Iris pigment epithelial cell (primary cell): ENCODE measurements around the gene ARFRP1.
"Not testable (repeated sequence)": the region's sequence is repeated elsewhere in the genome, so short reads cannot be mapped to it uniquely, and the experiment has no call there.

ENCODE experiments used
- DNase-seq: peaks from one replicate; pipeline ENCODE4 v3.0.0-alpha.2; 2011; ENCODE audit warnings: low read depth

The ARFRP1 gene

DNA sequence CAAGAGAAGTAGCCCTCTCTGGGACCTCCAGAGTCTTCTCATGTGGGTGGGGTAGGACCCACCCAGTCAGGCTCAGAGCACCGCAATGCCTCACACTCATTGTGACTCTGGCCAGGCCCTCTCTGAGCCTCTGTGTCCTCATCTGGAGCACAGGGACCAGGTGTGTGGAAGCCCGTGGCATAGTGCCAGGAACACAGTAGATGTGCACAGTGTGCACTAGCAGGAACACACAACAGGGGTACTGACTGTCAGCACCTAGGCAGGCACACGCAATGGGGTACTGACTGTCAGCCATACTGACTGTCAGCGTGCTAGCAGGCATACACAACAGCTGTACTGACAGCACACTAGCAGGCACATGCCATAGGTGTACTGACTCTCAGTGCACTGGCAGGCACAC, 52.5 kb downstream of the ARFRP1 start:
- no peak for DNase-seq

DNA sequence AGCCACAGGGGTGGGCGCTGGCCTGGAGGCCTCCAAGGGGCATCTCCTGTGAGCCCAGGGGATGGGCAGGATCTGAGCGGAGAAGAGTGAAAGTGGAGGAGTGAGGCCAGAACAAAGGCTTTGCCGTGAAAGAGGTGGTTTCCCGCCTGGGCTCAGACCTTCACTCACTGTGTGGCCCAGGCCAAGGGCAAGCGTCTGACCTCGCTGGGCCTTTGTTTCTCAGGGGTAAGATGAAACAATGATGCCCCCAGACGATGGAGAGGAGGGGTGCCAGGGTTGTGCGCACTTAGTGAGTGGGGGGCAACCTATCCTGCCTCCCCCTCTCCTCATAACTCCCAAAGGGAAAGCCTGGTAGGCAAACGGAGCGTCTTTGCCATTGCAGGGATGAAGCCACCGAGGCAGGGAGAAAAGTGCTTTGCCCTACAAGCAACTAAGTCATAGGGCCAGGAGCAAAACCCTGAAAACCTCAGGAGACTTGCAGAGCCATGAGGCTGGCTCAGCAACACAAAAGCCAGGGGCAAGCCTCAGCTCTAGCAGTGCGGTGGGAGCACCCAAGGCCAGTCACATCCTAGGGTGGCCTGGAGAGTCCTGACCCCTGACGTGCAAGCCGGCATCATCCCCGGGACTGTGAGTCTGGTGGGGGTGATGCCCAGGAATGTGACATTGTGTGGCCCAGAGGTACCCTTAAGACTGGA, 53.7 kb downstream of the ARFRP1 start:
- no peak for DNase-seq

DNA sequence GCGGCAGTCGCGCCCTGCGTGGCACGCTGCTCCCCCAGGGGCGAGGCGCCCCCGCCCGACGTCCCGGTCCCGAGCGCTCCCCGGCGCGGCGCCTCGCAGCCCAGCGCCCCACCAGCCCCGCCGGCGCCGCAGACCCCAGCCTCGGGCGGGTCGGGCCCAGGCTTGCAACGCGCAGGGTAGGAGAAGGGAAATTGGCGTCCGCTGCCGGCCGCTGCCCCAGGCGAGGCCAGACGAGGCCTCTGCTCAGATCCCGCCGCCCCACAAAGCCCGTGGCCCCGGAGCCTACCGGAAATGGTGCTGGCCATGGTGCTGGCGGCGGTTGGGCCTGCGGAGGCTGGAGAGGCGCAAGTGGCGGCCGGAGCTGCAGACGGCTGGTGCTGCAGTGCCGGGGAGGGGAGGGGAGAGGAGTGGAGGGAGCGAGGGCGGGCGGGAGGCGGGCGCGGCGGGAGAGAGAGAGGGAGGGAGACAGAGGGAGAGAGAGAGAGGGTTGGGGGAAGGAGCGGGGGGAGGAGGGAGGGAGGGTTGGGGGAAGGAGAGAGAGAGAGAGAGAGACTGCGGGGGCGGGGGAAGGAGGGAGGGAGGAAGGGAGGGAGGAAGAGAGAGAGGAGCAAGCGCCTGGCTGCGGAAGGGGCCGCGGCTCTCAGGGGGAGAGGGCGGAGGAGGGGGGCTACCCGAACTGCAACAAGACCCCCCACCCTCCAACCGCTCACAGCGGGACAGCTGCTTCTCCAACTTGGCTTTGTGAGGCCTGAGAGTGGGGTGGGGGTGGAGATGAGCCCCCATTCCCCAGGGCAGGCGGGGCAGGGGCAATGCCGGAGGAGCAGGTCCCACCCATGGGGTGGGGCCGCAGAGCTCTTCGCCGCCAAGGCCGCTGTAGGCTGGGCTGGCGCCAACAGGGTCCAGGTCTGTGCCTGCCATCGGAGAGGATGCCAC, 54.5 kb downstream of the ARFRP1 start, which contains the start of gene STMN3:
TSS of gene STMN3 (minus strand) at position 384 of the 933 bp plus-strand sequence. CDS start at position 305, 79 bp downstream.
- DNase-seq: peak; percentile 92

DNA sequence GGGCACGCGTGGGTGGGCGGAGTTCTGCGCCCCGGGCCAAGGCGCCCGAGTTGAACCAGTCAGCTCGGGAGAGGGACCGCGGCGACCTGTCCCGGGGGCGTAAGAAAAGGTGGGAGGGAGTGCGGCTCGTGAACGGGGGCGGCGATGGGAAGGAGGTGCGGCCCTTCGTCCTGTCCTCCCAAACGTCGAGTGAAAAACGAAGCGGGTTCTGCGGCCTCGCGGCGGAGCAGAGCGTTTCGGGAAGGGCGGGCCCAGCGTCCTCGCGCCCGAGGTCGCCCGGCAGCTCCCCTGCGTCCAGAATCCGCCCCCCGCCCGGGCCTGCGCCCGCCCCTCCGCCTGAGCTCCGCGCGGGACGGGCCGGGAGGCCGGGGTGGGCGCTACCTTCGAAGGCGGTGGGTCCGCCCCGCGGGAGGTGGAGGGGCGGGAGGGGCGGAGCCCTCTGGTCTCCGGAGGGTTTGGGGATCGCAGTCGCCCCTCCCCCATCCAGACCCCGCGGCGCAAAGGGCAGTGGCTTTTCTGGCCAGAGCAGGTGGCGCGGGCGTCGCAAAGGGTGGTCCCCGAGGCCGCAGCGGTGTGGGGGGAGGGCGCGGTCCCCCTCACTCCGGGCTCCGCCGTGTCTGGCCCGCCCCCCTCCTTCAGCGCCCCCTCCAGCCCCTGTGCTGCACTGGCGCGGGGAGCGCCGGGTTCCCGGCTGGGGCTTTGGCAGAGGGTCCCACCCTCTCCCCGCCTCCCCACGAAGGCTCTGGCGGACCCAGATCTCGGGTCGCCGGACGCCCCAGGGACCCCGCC, 55.4 kb downstream of the ARFRP1 start:
- no peak for DNase-seq

DNA sequence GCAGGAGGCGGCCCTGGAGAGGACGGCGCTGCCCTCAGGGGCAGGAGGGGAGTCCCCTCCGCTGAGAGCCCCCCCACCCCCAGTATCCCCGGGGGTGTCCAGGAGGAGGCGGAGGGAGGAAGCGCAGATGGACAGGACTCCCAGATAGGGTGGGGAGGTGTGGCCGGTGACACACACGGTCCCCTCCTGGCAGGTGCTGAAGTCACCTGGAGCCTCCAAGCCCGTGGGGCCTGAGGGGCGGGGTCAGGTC, 55.9 kb downstream of the ARFRP1 start:
- DNase-seq: no peak

DNA sequence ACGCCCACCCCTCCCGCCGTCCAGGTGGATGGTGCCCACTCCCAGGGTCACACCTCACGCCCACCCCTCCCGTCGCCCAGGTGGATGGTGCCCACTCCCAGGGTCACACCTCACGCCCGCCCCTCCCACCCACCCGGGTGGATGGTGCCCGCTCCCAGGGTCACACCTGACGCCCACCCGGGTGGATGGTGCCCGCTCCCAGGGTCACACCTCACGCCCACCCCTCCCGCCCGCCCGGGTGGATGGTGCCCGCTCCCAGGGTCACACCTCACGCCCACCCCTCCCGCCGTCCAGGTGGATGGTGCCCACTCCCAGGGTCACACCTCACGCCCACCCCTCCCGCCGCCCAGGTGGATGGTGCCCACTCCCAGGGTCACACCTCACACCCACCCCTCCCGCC, 57.3 kb downstream of the ARFRP1 start:
- not testable (repeated sequence) for DNase-seq

DNA sequence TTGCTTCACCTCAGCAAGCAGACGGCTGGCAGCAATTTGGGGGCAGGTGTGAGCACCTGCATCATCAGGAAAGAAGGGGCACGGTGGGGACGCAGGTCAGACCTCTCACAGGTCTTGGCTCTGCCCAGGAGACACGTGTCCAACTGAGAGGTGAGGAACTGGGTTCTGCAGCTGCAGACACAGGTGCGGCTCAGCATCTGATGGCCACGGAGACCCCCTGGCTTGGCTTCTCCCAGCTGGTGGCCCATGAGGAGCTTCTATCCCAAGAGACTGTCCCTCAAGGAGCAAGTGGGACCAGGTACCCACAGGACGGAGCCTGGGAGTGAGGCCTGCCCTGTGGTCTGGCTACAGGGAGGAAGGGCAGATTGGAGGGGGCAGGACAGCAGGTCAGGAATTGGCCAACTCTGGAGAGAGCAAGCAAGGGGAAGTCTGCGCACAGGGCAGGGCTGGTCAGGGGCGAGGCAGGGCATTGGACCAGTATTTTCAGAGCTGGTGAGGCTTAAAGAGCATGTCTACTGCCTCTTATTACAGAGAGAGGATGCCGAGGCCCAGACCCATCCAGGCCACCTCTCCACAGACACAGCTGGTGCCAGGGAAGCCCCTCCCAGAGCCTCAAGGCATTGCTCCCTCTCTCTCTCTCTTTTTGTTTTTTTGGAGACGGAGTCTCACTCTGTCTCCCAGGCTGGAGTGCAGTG, 58.7 kb downstream of the ARFRP1 start:
- DNase-seq: no peak
